ENCODE data around the gene TPPP.

- TF ChIP-seq CTCF (IDR thresholded peaks at IDR 0.05; ENCODE audit: low read depth, low read length) (no peak), MAX (IDR thresholded peaks at IDR 0.05; ENCODE audit: low read depth, low read length) (no peak), MYC (IDR thresholded peaks at IDR 0.05; ENCODE audit: low read depth, low read length) (no peak), POLR2A (IDR thresholded peaks at IDR 0.05; ENCODE audit: extremely low read depth, insufficient read length) (no peak)
Observed at GRCh38 chr5:616484-617039, 76.6 kb downstream of the TPPP start.
